GM12878 (cell line): Measurements from ENCODE around the gene LASP1NB.

Source experiments
- ATAC-seq: fragments of 200-7000 bp; cut with Tn5 transposase; 3 replicates; pipeline ENCODE4 v1.9.1; 2020; ENCODE audit warnings: mild to moderate bottlenecking, moderate library complexity
- BruUV-seq: library from RNA; stranded (reverse); fragments of 400-500 nt; replicated peaks from 2 replicates; lab custom pipeline; 2021; lab: Mats Ljungman, UMichigan
- CTCF ChIA-PET: fragments of 300-600 bp; sonication (Branson Sonifier 250); formaldehyde crosslinking; extraction: SDS; loops from one replicate; lab custom pipeline; 2021; ENCODE audit warnings: inconsistent platforms; lab: Yijun Ruan, JAX
- POLR2A ChIA-PET: fragments of 350-600 bp; formaldehyde crosslinking; extraction: SDS; loops from one replicate; lab custom pipeline; 2021; ENCODE audit warnings: inconsistent platforms; lab: Charles Lee
- RAD21 ChIA-PET: fragments of 300-600 bp; sonication (Branson Sonifier 250); formaldehyde crosslinking; loops from one replicate; lab custom pipeline; 2023; ENCODE audit warnings: antibody characterized with exemption; ENCODE audit not compliant: unreplicated experiment; lab: Charles Lee
- SMC1A ChIA-PET: fragments of 300-600 bp; sonication (Branson Sonifier 250); formaldehyde crosslinking; loops from one replicate; lab custom pipeline; 2023; ENCODE audit not compliant: unreplicated experiment, uncharacterized antibody; lab: Charles Lee
- DNase-seq: peaks from one replicate; pipeline ENCODE4 v3.0.0-alpha.2; 2011; ENCODE audit warnings: low read depth, low spot score
- FAIRE-seq: peaks from 3 replicates; lab custom pipeline; 2011; peaks lifted over from hg19 to GRCh38; lab: Jason Lieb, UNC
- H2AFZ ChIP-seq: 2 replicates; pipeline ENCODE4 v1.6.0; 2011; ENCODE audit warnings: low read depth, low read length, control low read depth; ENCODE audit not compliant: control insufficient read depth
- H3K27ac ChIP-seq: 2 replicates; pipeline ENCODE4 v1.5.1; 2011; ENCODE audit warnings: control low read depth; ENCODE audit not compliant: control insufficient read depth, insufficient read depth
- H3K27me3 ChIP-seq, 2 experiments: replicated peaks in 1 of 2; 2 replicates each; pipeline versions ENCODE4 v1.6.0 to v1.6.1; 2011; ENCODE audit warnings: low read length in 1 of 2; ENCODE audit not compliant: control insufficient read depth in 2 of 2, insufficient read depth in 2 of 2
- H3K36me3 ChIP-seq, 2 experiments: 2 replicates each; pipeline ENCODE4 v1.5.1; 2011; ENCODE audit warnings: low read length in 1 of 2; ENCODE audit not compliant: control insufficient read depth in 2 of 2, insufficient read depth in 2 of 2
- H3K4me1 ChIP-seq: 2 replicates; pipeline ENCODE4 v1.6.1; 2011; ENCODE audit warnings: mild to moderate bottlenecking, low read length, moderate library complexity, mixed read lengths; ENCODE audit not compliant: control insufficient read depth, insufficient read depth
- H3K4me2 ChIP-seq: 2 replicates; pipeline ENCODE4 v1.6.0; 2011; ENCODE audit warnings: control low read depth; ENCODE audit not compliant: control insufficient read depth, insufficient read depth
- H3K4me3 ChIP-seq: fragments of 200-600 bp; sonication (generic); 2 replicates; pipeline ENCODE4 v1.5.1; 2016
- H3K79me2 ChIP-seq: 2 replicates; pipeline ENCODE4 v1.6.0; 2011; ENCODE audit warnings: low read length; ENCODE audit not compliant: control insufficient read depth, insufficient read depth
- H3K9ac ChIP-seq: 2 replicates; pipeline ENCODE4 v1.8.0; 2011; ENCODE audit warnings: low read length, control low read depth, mixed read lengths; ENCODE audit not compliant: control insufficient read depth, insufficient read depth
- H3K9me3 ChIP-seq: replicated peaks from 3 replicates; pipeline ENCODE4 v1.5.1; 2011; ENCODE audit warnings: mild to moderate bottlenecking, low read length; ENCODE audit not compliant: control insufficient read depth, insufficient read depth
- H4K20me1 ChIP-seq: 2 replicates; pipeline ENCODE4 v1.6.0; 2011; ENCODE audit not compliant: control insufficient read depth, insufficient read depth
- BCL3 ChIP-seq: IDR thresholded peaks from 2 replicates; pipeline ENCODE4 v1.6.1; 2011; ENCODE audit warnings: borderline replicate concordance, low read depth, mild to moderate bottlenecking, moderate library complexity, low read length; ENCODE audit not compliant: insufficient read depth, poor library complexity, severe bottlenecking
- EED ChIP-seq: sonication (generic); IDR thresholded peaks from 2 replicates; pipeline ENCODE4 v1.6.1; 2016; ENCODE audit warnings: antibody characterized with exemption, low read depth
- EP300 ChIP-seq, 2 experiments: fragments of 150-350 bp in 1 of 2; IDR thresholded peaks; 2 replicates each; pipeline ENCODE4 v1.6.1; 2011 to 2012; ENCODE audit warnings: low read depth in 2 of 2, low read length in 2 of 2, borderline replicate concordance in 1 of 2, improper control_type of control experiment in 1 of 2, inconsistent platforms in 1 of 2; ENCODE audit not compliant: control insufficient read depth in 1 of 2
- ESRRA ChIP-seq: IDR thresholded peaks from 2 replicates; pipeline ENCODE4 v1.6.1; 2012; ENCODE audit warnings: mild to moderate bottlenecking, low read length, improper control_type of control experiment
- FOS ChIP-seq: IDR thresholded peaks from 3 replicates; pipeline ENCODE4 v1.6.1; 2011; ENCODE audit warnings: borderline replicate concordance; ENCODE audit not compliant: insufficient read length; ENCODE audit errors: extremely low read depth
- GATAD2B ChIP-seq: fragments of 450-650 bp; conservative IDR thresholded peaks from 2 replicates; pipeline ENCODE4 v1.6.1; 2017; ENCODE audit warnings: low read depth, mild to moderate bottlenecking, moderate library complexity
- MLLT1 ChIP-seq: fragments of 450-650 bp; IDR thresholded peaks from 2 replicates; pipeline ENCODE4 v1.6.1; 2016; ENCODE audit warnings: mild to moderate bottlenecking
- SMARCA5 ChIP-seq: fragments of 450-650 bp; IDR thresholded peaks from 2 replicates; pipeline ENCODE4 v1.6.1; 2017; ENCODE audit warnings: mild to moderate bottlenecking
- TBL1XR1 ChIP-seq: IDR thresholded peaks from 2 replicates; pipeline ENCODE4 v1.6.1; 2012; ENCODE audit warnings: low read depth, low read length, improper control_type of control experiment
- ZNF592 ChIP-seq: fragments of 450-650 bp; IDR thresholded peaks from 2 replicates; pipeline ENCODE4 v1.6.1; 2017; ENCODE audit warnings: mild to moderate bottlenecking, moderate library complexity
- ZNF687 ChIP-seq: fragments of 450-650 bp; IDR thresholded peaks from 2 replicates; pipeline ENCODE4 v1.6.1; 2017; ENCODE audit warnings: mild to moderate bottlenecking, moderate library complexity
- WGBS: methylation state at CpG from one replicate; pipeline ENCODE4 v1.1.6; 2016; ENCODE audit warnings: low lambda C conversion rate; ENCODE audit not compliant: insufficient replicate concordance, insufficient coverage; ENCODE audit errors: missing lambda C conversion rate; 5-methylcytosine and 5-hydroxymethylcytosine counted together
- in situ Hi-C: fragments of 300-500 bp; cut with MboI; formaldehyde crosslinking; loops from 9 replicates; pipeline ENCODE4 v1.14.3; 2018; ENCODE audit warnings: mixed read lengths
- intact Hi-C: fragments of 100-400 bp; cut with micrococcal nuclease; formaldehyde crosslinking; loops from one replicate; pipeline ENCODE4 v1.14.2; 2022; ENCODE audit not compliant: unreplicated experiment

The LASP1NB gene

GRCh38 chr17:38894276-38894675 lies 31.1 kb upstream of the LASP1NB start:
- H3K79me2 ChIP-seq: peaks cover 4% of the 10 kb centered on the region
- CTCF ChIA-PET: interaction anchor here (0.6 to 1.1 kb wide), 2 partner anchors 10 to 23 kb away, joined by 3 to 5 read pairs; no protein-coding TSS in a partner anchor
- H2AFZ ChIP-seq: no peak overlapping the region
- H3K4me3 ChIP-seq: no peak overlapping the region
- no peaks in the 10 kb centered on the region for H3K27me3 ChIP-seq
- no peak overlapping the region for H3K9ac ChIP-seq
- no TSS peak for BruUV-seq
- H3K9me3 ChIP-seq: no peaks in the 10 kb centered on the region; the same call in 2 of the 3 replicates
- WGBS: 61% methylated on average over 7 of the region's 7 CpGs
- ATAC-seq: no peak
- RAD21 ChIA-PET: no interaction called here
- POLR2A ChIA-PET: interaction anchor here (0.6 to 1.2 kb wide), 2 partner anchors 22 to 591 kb away, joined by 3 to 4 read pairs; no protein-coding TSS in a partner anchor
- H4K20me1 ChIP-seq: no peaks in the 10 kb centered on the region
- H3K27ac ChIP-seq: no peak overlapping the region
- H3K4me1 ChIP-seq: peaks cover 22% of the 10 kb centered on the region
- SMC1A ChIA-PET: interaction anchor here (1.0 to 1.4 kb wide), 3 partner anchors 15 to 49 kb away, joined by 3 read pairs; no protein-coding TSS in a partner anchor
- DNase-seq: no peak
- in situ Hi-C loops (no loop called here), intact Hi-C loops (no loop called here)
- H3K4me2 ChIP-seq: no peak overlapping the region
- peaks cover 29 to 38% of the 10 kb centered on the region in 2 experiments for H3K36me3 ChIP-seq
- no peak for FAIRE-seq
- TF ChIP-seq ZNF592 (no peak), ZNF687 (no peak), ESRRA (no peak), EP300 (IDR thresholded peaks at IDR 0.05; ENCODE audit: borderline replicate concordance in 1 of 2, control insufficient read depth in 1 of 2, low read depth in 2 of 2, low read length in 2 of 2) (no peak), GATAD2B (no peak), BCL3 (no peak), SMARCA5 (no peak), EED (no peak), TBL1XR1 (no peak), FOS (no peak), MLLT1 (no peak)
